Omental fat pad (tissue), 4 donors: Measurements from ENCODE around the gene STK32A. TPM values are rescaled to one million over a fixed set of nuclear protein-coding genes. Genes with fewer than 3 reads are reported as not detected.

Experiments used
- ATAC-seq: fragments of 150-250 bp; one replicate; pipeline ENCODE4 v1.9.1; 2016; ENCODE audit warnings: mild to moderate bottlenecking, moderate library complexity; ENCODE audit not compliant: low FRiP score
- DNase-seq: peaks from one replicate; pipeline ENCODE4 v3.0.0-alpha.2; 2019; ENCODE audit warnings: low spot score
- CTCF ChIP-seq, 3 donors: fragments of 450-650 bp; IDR thresholded peaks; one replicate each; pipeline ENCODE4 v1.5.1; 2016 to 2017; ENCODE audit warnings: antibody characterized with exemption in 3 of 3, mild to moderate bottlenecking in 3 of 3, moderate library complexity in 2 of 3
- total RNA-seq, 4 donors: library from RNA; depleted of rRNA; stranded (reverse); fragments of >200 nt; gene quantifications; one replicate each; pipeline ENCODE4 v1.1.0, GENCODE V29; 2016

The STK32A gene
- total RNA-seq, 4 donors from 2014 or later = 0.48 to 12.3 (median 4.9) TPM

- TF ChIP-seq CTCF (IDR thresholded peaks at IDR 0.05) = no peak
- DNase-seq (no peak), ATAC-seq (no peak)
Observed at GRCh38 chr5:147200004-147200403, 34.8 kb upstream of the STK32A start.

DNA sequence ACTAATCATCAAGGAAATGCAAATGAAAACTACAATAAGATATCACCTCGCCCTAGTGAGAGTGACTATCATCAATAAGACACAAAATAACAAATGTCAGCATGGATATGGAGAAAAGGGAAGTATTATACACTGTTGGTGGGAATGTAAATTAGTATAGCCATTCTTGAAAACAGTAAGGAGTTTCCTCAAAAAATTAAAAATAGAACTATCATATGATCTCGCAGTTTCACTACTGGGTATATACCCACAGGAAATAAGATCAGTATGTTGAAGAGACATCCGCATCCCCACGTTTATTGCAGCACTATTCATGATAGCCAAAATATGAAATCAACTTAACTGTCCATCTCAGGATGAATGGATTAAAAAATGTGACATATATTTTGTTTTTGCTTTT, 31.6 kb upstream of the STK32A start:
- DNase-seq (no peak), ATAC-seq (no peak)
- TF ChIP-seq CTCF (IDR thresholded peaks at IDR 0.05) = no peak

GRCh38 chr5:147204576-147204975, 30.2 kb upstream of the STK32A start:
- ATAC-seq = no peak
- DNase-seq = no peak
- no peak for TF ChIP-seq CTCF (IDR thresholded peaks at IDR 0.05)

DNA sequence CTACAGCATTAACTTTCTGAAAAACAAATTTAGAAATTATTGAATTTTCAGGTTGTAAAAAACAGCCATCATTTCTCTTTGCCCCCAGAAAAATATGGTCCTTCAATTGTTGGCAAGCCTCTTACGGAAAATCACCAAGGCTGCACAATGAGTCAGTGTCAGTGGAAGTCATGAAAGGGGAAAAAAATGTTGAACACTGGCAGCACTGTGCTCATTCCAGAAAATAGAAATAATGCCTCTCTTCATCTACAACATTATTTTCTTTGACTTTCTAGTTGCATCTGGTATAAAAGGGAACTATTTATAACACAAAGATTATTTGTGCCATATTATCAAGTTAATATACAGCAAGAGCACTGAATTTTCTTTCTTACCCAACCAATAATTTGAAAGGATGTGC, 26.7 kb upstream of the STK32A start:
- ATAC-seq (no peak), DNase-seq (no peak)
- no peak for TF ChIP-seq CTCF (IDR thresholded peaks at IDR 0.05)

DNA sequence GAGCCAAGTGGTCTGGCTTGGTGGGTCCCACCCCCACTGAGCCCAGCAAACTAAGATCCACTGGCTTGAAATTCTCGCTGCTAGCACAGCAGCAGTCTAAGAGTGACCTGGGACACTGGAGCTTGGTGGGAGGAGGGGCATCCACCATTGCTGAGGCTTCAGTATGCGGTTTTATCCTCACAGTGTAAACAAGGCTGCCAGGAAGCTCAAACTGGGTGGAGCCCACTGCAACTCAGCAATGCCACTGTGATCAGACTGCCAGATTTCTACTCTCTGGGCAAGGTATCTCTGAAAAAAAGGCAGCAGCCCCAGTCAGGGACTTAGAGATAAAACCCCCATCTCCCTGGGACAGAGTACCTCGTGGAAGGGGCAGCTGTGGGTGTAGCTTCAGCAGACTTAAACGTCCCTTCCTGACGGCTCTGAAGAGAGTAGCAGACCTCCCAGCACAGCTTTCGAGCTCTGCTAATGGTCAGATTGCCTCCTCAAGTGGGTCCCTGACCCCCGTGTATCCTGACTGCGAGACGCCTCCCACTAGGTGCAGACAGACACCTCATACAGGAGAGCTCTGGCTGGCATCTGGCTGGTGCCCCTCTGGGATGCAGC, 18.2 kb upstream of the STK32A start:
- no peak for ATAC-seq
- no peak for TF ChIP-seq CTCF (IDR thresholded peaks at IDR 0.05)
- no peak for DNase-seq

DNA sequence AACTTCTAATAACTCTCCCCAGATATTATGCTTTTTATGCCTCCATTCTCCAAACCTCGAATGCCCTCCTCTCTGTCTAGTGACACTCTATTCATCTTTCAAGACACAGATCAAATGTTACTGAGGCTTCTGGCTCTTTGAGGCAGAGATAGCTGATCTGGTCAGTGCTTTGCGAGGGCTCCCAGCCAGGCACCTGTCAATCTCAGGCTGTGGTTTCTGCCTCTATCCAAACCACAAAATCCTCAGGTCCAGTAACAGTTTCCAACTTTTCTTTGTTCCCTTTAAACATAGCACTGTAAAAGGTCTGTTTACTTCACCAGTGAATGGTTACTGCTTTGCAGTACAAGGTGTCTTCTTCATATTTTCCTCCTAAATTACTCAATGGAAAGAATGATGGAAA, 11.5 kb upstream of the STK32A start:
- DNase-seq (no peak), ATAC-seq (no peak)
- no peak for TF ChIP-seq CTCF (IDR thresholded peaks at IDR 0.05)

GRCh38 chr5:147223948-147224791, 10.7 kb upstream of the STK32A start:
- DNase-seq (no peak), ATAC-seq (no peak)
- no peak for TF ChIP-seq CTCF (IDR thresholded peaks at IDR 0.05)
